GM12872 (cell line): Measurements from ENCODE around the gene THBS4.

ENCODE experiments used
- CTCF ChIP-seq: IDR thresholded peaks from 3 replicates; pipeline ENCODE4 v1.5.1; 2011; ENCODE audit warnings: low read depth, mild to moderate bottlenecking, low read length, moderate library complexity; ENCODE audit not compliant: insufficient read depth

The THBS4 gene

GRCh38 chr5:80069251-80069800 is 34.2 kb downstream of the THBS4 start:
- TF ChIP-seq CTCF: no peak

GRCh38 chr5:80069918-80070318 is 34.8 kb downstream of the THBS4 start:
- TF ChIP-seq CTCF: no peak

- TF ChIP-seq CTCF: no peak
Observed at GRCh38 chr5:80070338-80071056, 35.3 kb downstream of the THBS4 start.

DNA sequence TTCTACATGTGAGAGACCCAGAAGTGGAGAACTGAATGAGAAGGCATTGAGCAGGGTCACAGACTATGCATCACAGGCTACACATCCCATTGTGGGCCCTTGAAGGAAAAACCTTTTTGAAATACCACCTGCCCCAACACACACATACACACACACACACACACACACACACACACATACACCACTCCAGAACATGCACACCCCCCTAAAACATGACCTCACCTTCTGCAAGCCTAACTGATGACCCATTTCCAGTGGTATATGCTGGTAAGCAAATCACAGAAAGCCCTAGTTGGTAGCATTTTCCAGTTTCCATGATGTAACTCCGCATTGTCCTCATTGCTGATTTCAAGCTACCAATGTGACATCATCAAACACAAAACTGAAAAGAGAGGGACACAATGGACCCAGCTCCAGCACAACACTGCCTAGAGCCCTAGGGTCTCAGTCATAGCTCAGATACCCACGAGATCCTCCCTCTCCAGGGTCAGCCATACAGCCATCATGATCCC is 36.4 kb downstream of the THBS4 start:
- TF ChIP-seq CTCF: no peak

- TF ChIP-seq CTCF: no peak
Observed at GRCh38 chr5:80072103-80073073, 37.2 kb downstream of the THBS4 start.

GRCh38 chr5:80076131-80077050 is 41.2 kb downstream of the THBS4 start:
- no peak for TF ChIP-seq CTCF
